CD4-positive, alpha-beta T cell treated with Interferon gamma for 1 hour (primary cell): ENCODE data around the gene MSANTD1.

Source experiments
- DNase-seq: peaks from one replicate; pipeline ENCODE4 v3.0.0-alpha.2; 2020

Gene MSANTD1

DNA sequence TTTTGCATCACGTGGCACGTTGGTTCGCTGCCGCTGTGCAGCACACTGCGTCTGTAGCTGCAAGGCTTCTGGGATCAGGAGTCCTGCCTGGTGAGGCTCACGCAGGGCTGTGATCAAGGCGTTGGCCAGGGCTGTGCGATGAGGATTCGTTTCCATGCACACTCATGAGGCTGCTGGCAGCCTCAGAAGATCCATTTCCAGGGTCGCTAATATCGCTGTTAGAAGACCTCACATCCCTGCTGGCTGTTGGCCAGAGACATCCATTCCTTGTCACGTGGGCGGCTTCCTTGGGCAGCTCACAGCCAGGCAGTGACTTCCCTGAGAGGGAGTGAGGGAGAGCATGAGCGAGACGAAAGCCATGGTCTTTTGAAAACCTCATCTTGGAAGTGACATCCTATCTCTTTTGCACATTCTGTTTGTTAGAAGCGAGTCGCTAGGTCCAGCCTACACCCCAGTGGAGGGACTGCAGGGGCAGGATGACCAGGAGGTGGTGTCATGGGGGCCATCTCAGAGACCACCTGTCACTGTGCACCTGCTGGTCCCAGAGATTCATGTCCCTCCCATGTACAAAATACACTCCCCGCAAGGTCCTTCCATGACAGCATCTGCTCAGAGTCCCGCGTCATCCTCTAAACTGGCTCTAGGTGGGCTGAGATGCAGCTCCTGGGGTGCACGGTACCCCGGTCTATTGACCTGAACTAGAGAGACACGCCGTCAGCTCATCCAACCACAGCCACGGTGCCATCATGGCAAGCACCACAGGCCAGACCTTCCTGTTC lies 56.1 kb downstream of the MSANTD1 start:
- DNase-seq, result no peak

DNA sequence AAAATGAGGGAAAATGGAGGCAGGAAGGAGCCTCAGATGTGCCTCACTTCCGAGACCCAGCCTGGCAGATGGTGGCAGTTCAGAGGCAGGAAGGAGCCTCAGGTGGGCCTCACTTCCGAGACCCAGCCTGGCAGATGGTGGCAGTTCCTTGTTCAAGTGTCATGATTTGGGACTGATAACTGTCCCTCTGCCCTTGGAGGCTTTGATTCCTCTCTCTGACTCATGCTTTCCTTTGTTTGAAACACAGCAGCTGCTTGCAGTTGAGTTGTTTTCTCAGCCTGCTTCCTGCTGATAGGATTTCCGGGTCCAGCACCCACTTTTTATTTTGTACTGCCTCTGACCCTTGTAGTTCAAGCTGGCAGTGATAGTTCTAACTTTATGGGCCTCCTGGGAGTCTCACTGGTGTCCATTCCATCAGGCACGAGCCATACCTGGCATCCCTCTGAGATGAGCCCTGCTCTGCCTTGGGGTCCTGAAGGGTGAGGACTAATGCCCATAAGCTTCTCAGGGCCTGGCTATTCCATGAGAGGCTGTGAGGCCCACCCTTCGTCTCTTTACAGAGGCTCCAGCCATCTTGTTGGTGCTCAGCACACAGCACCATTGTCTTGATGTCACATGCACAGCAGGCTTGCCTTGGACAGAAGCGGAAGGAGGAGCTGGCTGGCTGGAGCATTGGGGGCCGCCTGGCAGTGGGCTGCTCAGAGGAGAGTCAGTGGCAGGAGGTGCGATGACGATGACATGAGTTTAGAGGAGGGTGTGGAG lies 56.8 kb downstream of the MSANTD1 start:
- no peak for DNase-seq
